EH (cell line): ENCODE measurements around the gene ACTL6A.
A peak's percentile ranks its signal among the peaks of the same experiment; 100 is the strongest.
"Not testable (repeated sequence)": the region's sequence is repeated elsewhere in the genome, so short reads cannot be mapped to it uniquely, and the experiment has no call there.

ENCODE experiments used
- DNase-seq: peaks from one replicate; pipeline ENCODE4 v3.0.0-alpha.2; 2015; ENCODE audit warnings: low read depth

Gene ACTL6A

DNA sequence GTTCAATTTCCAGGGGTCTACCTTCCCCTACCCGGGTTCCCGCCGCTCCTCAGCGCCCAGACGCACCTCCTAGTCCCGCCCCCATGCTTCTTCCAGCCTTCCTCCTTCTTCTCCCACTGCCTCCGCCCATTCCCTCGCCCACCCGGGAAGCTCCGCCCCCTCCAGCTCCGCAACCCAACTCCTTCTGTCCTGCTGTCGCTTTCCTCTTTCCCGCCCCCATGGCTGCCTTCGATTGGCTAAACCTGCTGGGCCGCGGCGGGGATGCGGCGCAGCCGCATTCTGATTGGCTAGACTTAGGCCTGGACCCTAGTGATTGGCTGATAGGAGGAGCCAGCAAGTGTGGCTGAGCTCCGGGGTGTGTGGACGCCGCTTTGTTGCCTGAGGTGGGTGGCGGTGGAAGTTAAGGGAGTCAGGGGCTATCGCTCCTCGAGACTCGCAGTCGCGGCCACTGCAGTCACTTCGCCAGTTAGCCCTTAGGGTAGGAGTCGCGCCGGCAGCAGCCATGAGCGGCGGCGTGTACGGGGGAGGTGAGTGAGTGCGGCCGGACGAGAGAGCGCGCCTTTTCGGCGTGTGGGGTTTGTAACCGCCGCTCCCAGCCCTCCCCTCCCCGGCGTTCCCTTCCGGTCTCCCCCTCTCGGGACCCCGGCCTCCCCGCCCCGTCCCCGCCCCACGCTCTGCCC lies at the start of gene ACTL6A:
ACTL6A (plus strand) TSS at position 336 of the 680 bp plus-strand sequence; CDS start at position 503, 167 bp downstream.
- peak; percentile 99 for DNase-seq

DNA sequence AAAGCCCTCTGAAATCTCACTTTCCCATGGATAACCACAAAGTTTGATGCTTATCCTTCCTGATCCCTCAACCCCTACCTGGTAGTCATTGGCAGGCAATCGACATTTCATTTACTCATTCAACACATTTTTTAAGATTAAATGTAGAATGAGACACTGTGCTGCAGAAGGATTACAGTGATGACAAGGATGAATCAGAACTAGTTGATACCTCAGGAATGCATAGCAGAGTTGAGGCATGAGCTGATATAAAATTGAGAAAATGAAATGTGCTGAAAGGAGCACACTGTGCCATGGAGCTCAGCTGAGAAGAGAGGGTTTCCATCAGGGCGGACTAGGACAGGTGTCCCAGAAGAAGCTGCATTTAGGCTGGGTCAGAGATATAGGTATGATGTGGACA lies 48.9 kb upstream of the ACTL6A start:
- DNase-seq = no peak

DNA sequence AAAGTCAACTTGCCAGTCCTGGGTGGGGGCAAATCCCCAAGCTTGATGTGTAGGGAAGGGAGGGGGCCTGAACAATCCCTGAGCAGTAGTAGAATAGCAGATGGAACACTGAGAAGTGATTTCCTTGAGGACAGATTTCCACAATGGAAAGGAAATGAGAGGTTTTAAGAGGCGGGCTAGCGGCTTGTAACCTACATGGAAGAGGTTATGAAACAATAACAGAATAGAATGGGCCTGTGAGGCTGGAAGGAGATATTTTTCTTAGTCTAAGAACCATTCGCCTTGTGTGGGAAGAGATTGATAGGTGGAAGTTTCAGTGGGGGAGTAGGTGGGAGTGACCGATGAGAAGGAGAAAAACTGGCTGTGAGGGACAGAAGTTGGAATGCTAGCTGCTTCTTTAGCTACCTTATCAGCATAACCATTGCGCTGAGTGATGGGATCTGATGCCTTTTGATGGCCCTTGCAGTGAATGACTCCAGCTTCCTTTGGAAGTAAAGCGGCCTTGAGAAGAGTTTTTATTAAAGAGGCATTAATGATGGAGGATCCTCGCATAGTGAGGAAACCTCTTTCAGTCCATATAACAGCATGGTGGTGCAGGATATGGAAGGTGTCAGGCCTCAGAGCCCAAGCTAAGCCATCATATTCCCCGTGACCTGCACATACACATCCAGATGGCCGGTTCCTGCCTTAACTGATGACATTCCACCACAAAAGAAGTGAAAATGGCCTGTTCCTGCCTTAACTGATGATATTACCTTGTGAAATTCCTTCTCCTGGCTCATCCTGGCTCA lies 46.1 kb upstream of the ACTL6A start:
- DNase-seq = not testable (repeated sequence)

DNA sequence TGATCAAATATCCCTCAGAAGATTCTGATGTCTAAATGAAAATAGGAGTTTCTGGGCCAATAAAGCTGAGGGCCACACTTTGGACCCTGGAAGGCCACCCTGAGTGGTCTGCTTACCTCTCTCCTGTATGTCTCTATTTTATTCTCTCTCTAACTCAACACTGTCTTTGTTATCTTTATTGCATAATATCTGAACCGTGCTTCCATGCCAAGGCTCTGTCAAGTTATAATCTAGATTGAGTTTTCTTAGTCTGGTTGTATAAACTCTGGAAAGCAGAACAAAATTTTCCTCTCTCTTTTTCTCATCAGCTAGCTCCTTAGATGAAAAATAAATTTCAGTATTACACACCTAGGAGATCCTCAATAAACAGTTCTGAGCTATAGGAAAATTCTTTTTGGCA lies 36.2 kb upstream of the ACTL6A start:
- no peak for DNase-seq

DNA sequence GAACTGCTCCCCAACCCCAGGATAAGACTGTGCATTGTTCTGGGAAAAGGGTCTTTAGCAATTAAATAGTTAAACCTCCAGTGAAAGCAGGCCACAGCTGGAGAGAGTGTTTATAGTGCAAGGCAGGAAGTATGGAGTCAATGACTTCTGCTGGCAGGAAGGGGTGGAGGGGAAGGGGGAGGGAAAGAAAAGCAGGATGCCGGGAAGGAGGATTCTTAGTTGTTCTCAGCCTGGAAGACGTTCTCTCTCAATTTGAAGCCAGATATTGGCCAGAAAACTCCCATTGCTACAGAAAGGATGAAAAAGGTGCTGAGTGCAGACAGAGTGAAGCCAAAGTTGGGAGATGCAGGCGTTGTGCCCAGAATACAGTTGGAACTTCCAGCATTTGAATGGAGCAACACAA lies 35.7 kb upstream of the ACTL6A start:
- DNase-seq = peak; percentile 79

DNA sequence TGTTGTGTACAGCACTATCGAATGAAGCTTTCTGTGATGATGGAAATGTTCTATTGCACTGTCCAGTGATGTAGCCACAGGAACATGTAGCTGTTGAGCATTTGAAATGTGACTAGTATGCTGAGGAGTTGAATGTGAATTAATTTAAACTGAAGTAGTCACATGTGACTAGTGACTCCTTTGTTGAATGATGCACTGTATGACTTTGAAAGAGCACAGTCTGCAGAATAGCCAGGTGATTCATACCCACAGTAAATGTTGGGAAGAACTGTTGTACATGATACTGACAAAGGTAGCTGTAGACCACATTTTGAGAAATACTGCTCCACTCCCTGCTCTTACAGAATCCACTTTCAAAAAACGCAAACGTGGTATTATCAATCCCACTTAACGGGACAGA lies 34.0 kb upstream of the ACTL6A start:
- DNase-seq = no peak

DNA sequence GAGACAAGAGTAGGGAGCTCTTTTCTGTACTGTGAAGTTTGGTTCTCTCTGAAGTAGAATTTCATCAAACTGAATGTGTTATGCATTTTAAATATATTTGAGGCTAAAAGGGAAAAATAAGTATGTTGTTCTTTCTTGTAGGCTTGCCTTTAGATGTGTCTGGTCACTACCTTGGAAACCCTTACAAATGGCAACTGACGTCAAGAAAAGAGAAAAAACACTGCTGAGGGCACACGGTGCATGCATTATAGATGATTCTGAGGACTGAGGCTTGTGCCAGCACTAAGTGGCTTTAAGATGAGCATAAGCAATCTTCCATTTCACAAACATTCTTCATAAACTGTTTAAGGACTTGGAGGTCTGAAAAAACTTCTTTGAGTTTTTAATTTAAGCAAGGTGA lies 31.1 kb upstream of the ACTL6A start:
- no peak for DNase-seq

DNA sequence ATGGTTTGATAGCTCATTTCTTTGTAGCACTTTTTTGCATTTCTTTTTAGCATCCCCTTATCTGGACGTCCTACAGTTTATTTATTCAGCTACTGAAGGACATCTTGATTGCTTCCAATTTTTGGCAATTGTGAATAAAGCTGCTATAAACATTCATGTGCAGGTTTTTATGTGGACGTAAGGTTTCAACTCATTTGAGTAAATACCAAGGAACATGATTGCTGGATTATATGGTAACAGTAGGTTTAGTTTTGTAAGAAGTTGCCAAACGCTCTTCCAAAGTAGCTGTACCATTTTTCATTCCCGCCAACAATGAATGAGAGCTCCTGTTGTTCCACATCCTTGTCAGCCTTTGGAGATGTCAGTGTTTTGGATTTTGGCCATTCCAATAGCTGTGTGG lies 29.5 kb upstream of the ACTL6A start:
- no peak for DNase-seq

DNA sequence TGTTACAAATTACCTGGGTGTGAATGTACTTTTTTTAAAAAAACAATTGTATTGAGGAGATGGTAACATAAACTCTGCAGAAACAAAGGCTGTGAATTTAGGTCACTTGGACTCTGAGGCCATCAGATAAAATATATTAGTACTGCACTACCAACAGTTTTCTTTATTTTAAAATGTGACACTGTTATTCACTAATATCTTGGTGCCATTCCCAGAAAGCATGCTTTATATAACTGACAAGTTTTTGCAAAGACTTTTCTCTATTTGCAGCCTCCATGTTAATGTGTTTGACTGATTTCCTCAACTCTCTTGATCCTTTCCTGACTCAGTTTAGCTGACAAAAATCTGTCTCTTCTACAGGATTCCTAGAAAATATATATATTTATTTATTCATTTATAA lies 26.5 kb upstream of the ACTL6A start:
- DNase-seq = no peak

DNA sequence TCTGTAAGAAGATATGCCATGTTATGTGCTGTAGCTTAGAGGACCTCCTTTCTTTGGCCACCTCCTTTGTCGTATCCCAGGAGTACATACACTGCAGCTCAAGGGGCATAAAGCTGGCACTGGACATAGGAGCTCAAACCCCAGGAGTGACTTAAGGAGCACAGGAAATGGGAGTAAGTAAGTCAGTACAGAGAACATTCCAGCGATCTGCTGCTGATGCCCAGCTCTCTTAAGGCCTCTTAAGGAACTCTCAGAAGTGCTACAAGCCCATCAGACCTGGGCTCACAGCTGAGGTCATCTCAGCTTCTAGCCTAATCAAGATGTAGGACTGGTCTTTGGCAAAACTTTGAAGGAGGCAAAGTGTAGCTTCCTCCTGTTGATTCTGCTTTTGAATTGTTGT lies 21.6 kb upstream of the ACTL6A start:
- no peak for DNase-seq

DNA sequence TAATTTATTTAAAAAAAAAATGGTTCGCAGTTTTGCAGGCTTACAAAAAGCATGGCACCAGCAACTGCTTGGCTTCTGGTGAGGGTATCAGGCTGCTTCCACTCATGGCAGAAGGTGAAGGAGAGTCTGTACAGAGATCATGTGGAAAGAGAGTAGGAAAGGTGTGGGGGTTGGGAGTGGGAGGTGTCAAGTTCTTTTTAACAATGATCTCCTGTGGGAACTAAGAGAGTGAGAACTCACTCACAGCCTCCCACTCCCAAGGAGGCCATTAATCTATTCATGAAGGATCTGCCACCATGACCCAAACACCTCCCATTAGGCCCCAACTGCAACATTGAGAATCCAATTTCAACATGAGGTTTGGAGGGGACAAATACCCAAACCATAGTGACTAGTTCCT lies 21.1 kb upstream of the ACTL6A start:
- no peak for DNase-seq

DNA sequence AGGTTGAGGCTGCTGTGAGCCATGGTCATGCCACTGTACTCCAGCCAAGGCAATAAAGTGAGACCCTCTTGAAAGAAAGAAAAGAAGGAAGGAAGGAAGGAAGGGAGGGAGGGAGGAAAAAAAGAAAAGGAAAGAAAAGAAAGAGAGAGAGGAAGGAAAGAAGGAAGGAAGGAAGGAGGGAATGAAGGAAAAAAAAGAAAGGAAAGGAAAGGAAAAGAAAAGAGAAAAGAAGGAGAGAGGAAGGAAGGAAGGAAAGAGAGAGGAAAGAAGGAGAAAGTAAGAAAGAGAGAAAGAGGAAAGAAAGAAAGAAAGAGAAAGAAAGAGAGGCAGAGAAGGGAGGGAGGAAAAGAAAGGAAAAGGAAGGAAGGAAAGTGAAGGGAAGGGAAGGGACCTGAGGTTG lies 20.4 kb upstream of the ACTL6A start:
- no peak for DNase-seq

DNA sequence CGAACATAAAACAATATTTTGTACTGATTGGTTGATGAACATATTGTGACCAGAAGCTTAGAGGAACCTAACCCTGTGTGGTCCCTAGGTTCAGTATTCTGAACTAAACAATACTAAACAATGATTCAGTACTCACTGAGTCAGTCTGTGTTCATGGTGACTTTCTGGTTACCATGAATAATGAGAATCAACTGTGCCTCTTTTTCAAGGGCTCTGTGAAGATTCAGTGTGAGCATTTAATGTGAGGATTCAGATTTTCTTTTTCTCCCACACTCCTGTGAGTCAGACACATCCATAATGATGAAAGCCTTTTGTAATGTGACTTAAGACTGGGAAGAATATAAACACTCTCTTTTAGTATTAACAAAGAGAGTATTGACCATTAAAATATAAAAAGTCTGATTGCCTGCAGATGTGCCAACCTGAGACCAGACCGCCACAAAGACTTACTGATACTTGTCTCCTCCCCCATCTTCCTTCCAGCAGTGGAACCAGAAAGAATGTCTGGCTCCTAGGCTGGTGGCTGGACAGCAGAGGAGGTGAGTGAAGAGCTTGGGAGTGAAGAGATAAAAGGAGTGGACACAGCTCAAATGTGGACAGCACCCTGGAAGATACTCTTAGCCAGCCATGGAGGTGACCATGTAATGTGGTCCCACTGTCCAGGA lies 17.6 kb upstream of the ACTL6A start:
- DNase-seq = peak; percentile 78

DNA sequence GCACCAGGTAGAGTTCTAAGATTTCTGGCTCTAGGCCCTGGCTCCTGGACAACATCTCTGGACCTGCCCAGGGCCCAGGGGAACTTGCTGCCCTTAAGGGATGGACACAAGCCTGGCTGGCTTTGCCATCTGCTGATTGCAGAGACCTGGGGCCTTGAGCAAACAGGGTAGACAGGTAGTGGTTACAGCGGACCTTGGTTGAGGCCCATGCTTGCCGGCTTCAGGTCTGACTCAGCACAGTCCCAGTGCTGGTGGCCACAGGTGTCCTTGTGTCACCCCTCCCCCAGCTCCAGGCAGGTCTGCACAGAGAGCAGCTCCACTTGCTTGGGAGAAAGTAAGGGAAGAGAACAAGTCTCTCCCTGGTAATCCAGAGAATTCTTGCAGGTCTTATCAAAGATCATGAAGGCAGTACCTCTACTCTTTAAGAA lies 15.9 kb upstream of the ACTL6A start:
- DNase-seq = no peak

DNA sequence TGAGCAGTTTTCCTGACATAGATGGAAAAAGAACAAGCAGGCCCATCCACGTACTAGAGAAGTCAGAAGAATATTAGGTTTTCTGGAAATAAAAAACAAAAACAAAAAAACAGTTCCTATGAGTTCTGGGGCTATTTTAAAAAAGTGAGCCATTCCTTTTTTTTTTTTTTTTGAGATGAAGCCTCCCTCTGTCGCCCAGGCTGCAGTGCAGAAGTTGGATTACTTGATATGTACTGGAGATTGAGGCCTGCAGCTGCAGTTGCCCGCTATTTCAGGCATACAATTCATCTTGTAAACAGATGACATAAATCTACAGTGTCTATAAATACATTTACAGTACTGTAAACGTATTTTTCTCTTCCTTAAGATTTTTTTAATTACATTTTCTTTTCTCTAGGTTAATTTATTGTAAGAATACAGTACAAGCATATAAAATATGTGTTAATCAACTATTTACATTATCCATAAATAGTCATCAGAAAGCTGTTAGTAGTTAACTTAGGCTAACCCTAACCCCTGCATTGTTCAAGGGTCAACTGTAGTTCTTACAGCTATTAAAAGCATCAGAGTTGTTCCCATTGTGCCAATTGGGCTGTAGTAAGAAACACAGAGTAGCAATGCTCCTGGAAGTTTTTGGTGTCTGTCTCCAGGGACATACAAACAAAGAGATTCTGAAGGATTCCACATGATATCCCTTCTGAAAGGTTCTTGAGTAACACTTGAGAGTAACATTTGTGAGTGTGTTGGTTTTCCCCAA lies 11.2 kb upstream of the ACTL6A start:
- no peak for DNase-seq

DNA sequence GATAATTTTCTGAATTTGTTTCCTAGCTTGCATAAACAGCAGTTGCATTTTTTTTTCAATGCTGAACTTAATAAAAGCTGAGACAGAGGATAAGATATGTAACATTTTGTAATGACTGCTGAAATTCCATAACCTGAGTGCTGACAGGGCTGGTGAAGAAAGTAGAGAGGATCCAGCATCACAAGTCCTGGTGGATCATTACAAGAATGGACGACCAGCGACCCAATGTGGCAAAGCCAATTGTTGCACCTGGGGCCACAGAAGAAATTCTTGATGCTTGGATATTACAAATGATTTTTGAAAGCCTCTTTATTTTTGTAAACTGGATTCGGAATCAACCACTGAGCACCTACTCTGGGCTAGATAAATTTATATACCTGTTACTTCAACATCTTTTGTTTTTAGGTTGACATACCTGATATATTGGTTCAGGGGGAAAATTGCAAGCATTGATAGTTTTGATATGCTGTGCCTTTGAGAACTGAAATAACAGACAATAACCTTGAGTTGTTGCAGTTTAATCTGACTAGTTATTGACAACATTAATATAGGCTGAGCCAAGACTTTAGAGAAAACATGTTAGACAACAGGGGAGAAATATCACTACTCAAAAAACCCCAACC lies 3.9 kb upstream of the ACTL6A start:
- DNase-seq = peak; percentile 74

DNA sequence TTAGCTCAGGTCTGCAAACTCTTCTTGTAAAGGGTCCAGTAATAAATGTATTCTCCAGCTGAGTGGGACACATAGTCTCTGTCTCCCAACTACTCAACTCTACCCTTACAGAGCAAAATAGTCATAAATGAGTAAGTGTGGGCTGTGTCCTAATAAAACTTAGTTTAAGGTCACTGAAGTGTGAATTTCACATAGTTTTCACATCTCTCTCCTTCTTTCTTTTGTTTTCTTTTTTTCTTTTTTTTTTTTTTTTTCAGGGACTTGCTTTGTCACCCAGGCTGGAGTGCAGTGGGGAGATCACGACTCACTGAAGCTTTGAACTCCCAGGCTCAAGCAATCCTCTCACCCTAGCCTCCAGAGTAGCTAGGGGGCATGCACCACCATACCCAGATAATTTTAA lies 1.9 kb upstream of the ACTL6A start:
- DNase-seq = peak; percentile 13

DNA sequence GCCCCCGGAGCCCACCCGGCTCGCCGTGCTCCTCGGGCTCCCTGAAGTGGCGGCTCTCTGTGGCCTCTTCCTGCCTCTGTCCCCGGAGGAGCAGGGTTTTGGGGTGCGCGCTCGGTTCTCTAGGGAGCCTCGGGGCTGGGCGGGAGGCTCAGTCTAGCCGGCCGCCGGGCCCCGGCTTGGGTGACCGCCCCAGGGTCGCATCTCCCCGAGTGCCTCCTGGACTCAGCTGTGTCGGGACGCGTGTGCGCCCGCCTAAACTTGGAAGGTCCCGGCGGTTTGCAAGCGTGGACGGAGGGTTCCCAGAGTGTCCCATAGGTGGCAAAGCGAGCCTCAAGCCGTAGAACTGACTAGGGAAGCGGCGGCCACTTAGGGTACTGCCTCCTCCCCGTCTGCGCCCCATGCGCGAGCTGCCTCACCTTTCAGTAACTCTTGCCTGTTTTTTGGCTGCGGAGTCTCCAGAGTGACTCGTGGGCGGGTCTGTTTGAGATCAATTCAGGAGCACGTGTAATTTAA lies 601 bp downstream of the ACTL6A start:
- DNase-seq = peak; percentile 81

DNA sequence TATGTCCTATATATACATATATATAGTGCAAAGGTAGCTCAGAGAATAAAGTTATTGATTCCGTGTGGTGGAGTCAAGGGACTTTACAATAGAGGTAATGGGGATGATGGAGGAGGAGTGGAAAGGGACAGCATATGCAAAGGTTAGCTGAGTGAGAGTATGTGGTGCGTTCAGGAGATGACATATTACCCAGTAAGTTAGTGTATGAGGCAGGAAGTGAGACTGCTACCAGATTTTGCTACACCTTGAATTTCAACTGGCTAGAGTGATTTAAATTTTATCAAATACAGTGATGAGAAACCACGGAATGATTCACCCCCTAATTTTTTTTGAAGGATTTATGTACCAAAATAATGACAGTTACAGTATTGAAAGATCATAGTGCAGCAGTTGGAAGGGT lies 2.8 kb downstream of the ACTL6A start:
- DNase-seq = no peak

DNA sequence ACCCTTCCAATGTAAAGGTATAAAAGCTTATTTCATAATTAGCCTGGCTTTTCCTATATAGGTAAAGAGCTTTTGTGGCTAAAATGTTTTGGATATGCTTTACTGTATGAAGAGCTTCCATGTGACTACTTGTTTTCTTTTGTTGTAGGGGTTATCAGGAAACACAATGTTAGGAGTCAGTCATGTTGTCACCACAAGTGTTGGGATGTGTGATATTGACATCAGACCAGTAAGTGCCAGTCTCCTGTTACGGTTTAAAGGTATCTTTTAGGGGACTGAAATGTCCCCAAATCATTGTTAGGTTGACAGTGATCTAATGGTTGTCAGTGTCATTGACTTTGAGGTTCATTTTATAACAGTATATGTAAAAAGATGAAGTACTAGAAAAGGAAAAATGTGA lies 18.3 kb downstream of the ACTL6A start:
- no peak for DNase-seq

DNA sequence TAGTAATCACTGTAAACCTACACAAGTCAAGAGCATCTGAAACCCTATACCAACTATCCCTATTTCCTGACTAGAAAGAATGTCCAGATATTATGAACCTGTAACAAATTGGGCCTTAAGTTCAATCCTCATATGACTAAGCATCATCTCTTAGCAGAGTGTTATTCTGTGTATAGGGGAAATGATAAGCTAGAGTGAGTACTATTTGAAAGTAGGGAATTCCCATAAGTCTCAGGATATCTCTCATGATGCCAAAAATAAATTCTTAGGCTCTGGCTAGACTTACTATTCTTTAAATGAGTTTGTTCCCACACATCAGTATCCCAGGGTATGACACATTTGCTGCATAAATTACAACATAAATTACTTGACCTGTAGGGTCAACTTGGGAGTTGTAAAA lies 26.4 kb downstream of the ACTL6A start:
- peak; percentile 34 for DNase-seq

DNA sequence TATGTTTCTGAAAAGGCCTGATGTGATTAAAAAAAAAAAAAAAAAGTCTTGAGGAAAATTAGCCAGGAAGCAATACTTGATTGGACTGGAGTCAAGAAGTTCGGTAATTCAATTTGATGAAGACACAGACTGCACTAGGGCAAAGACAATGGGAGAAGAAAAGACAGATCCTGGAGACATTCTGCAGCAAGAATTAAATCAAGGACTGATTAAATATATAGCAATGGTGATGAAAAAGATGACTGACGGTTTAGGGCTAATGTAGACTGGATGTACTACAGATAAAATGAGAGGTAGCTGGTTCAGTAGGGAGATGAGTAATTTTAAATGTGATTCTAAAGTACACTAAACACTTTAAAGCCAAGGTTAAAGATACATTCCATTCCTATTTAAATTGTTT lies 27.9 kb downstream of the ACTL6A start:
- no peak for DNase-seq
